ENCODE data around the gene UPF3B.

Gene UPF3B

GRCh38 chrX:119790977-119791436, 61.8 kb downstream of the UPF3B start:
- CTCF ChIA-PET: interaction anchor here (0.6 to 1.7 kb wide), 2 partner anchors 9 to 96 kb away, joined by 3 to 6 read pairs; no protein-coding TSS in a partner anchor
- POLR2A ChIA-PET: interaction anchor here (0.5 to 3.0 kb wide), 31 partner anchors 9 to 863 kb away, joined by 3 to 54 read pairs (median 5); partner anchors contain the start of genes NDUFA1, NKRF, RNF113A and SEPTIN6
- peaks cover 27 to 46% of the 10 kb centered on the region in 2 experiments; a peak in 2 of 3 replicates for H3K36me3 ChIP-seq (ENCODE audit: control insufficient read depth in 2 of 2, insufficient read depth in 1 of 2, low read length in 2 of 2)
- TF ChIP-seq ZNF776 (tag by site-specific recombination; IDR thresholded peaks at IDR 0.05; ENCODE audit: borderline replicate concordance): no peak
- TF ChIP-seq ZNF24 (tag by site-specific recombination; IDR thresholded peaks at IDR 0.05): no peak
- TF ChIP-seq GLIS1 (tag by site-specific recombination; IDR thresholded peaks at IDR 0.05): no peak
- peak; percentile 56; the same call in 1 of the 2 replicates for TF ChIP-seq ZFHX2 (tag by site-specific recombination; conservative IDR thresholded peaks at IDR 0.05)
- no peak for TF ChIP-seq ZNF18 (tag by site-specific recombination; IDR thresholded peaks at IDR 0.05)
- TF ChIP-seq ZNF114 (tag by site-specific recombination; IDR thresholded peaks at IDR 0.05): no peak
- no peak for TF ChIP-seq ZNF747 (tag by site-specific recombination; IDR thresholded peaks at IDR 0.05)
- no peak for TF ChIP-seq SETDB1 (IDR thresholded peaks at IDR 0.05; ENCODE audit: insufficient read length, low read length)
- TF ChIP-seq ZNF302 (tag by site-specific recombination; IDR thresholded peaks at IDR 0.05; ENCODE audit: low read depth): no peak
- no peak for TF ChIP-seq ZNF423 (tag by site-specific recombination; IDR thresholded peaks at IDR 0.05)
- TF ChIP-seq ZNF37A (tag by site-specific recombination; IDR thresholded peaks at IDR 0.05): no peak
- no peak for TF ChIP-seq ZNF26 (tag by site-specific recombination; IDR thresholded peaks at IDR 0.05)
- TF ChIP-seq ZNF426 (tag by site-specific recombination; IDR thresholded peaks at IDR 0.05): no peak
- no peak for TF ChIP-seq ZNF133 (tag by site-specific recombination; IDR thresholded peaks at IDR 0.05)
- no peak for TF ChIP-seq ZNF837 (tag by site-specific recombination; IDR thresholded peaks at IDR 0.05)
- TF ChIP-seq ZXDB (tag by site-specific recombination; IDR thresholded peaks at IDR 0.05): no peak
- no peak for TF ChIP-seq ZNF529 (tag by site-specific recombination; IDR thresholded peaks at IDR 0.05; ENCODE audit: insufficient replicate concordance)
- no peak for TF ChIP-seq ZNF560 (tag by site-specific recombination; IDR thresholded peaks at IDR 0.05; ENCODE audit: borderline replicate concordance)
- peak; percentile 75 for TF ChIP-seq KLF16 (tag by site-specific recombination; IDR thresholded peaks at IDR 0.05)
- peak; percentile 30 for TF ChIP-seq CTCF (tag by site-specific recombination; IDR thresholded peaks at IDR 0.05)
- TF ChIP-seq PRDM2 (tag by site-specific recombination; IDR thresholded peaks at IDR 0.05; ENCODE audit: borderline replicate concordance): no peak
- no peak for TF ChIP-seq ZNF623 (tag by site-specific recombination; IDR thresholded peaks at IDR 0.05)
- no peak for TF ChIP-seq ZNF548 (tag by site-specific recombination; IDR thresholded peaks at IDR 0.05)
- TF ChIP-seq ZNF664 (tag by site-specific recombination; IDR thresholded peaks at IDR 0.05): no peak
- no peak for TF ChIP-seq REST (tag by site-specific recombination; IDR thresholded peaks at IDR 0.05)

More at GRCh38 chrX:119790977-119791436, 61.8 kb downstream of the UPF3B start:
- Histone ChIP-seq H3K4me1 (ENCODE audit: control insufficient read depth, insufficient read depth, low read length) (peaks cover 2% of the 10 kb centered on the region; the same call in 1 of the 2 replicates), H3K9me3 (ENCODE audit: control insufficient read depth, insufficient read depth, low read depth, low read length) (no peaks in the 10 kb centered on the region), H3K27ac (ENCODE audit: extremely low read depth, low read depth, low read length) (peak overlapping the region; percentile 96), H3K4me3 (ENCODE audit: low read depth, low read length) (peak overlapping the region; percentile 77)
